Esophagus squamous epithelium (tissue), 4 donors: ENCODE results near the gene ARAF.

Source experiments
- POLR2A ChIP-seq, 4 donors: fragments of 450-650 bp; IDR thresholded peaks; one replicate each; pipeline ENCODE4 v1.6.1; 2017; ENCODE audit warnings: antibody characterized with exemption in 4 of 4, mild to moderate bottlenecking in 4 of 4, moderate library complexity in 3 of 4
- TF ChIP-seq, protein P1 (sequence below), 6 experiments: fragments of 450-650 bp in 4 of 6; fragments of 200-600 bp in 2 of 6; sonication (generic) in 2 of 6; IDR thresholded peaks; one replicate each; pipeline ENCODE4 v1.5.1; 2016 to 2019; ENCODE audit warnings: antibody characterized with exemption in 6 of 6, mild to moderate bottlenecking in 4 of 6, moderate library complexity in 4 of 6

DNA sequence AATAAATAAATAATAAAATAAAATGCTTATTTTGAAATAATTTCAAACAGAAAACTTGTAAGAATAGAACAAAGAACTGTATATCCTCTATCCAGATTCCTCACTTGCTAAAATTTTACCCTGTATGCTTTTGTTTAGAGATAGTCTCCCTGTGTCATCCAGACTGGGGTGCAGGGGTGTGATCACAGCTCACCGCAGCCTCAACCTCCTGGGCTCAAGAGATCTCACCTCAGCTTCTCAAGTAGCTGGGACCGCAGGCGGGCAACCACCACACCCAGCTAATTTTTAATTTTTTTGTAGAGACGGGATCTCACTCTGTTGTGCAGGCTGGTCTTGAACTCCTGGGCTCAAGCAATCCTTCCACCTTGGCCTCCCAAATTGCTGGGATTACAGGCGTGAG is 17.5 kb upstream of the ARAF start:
- TF ChIP-seq, protein P1, sequence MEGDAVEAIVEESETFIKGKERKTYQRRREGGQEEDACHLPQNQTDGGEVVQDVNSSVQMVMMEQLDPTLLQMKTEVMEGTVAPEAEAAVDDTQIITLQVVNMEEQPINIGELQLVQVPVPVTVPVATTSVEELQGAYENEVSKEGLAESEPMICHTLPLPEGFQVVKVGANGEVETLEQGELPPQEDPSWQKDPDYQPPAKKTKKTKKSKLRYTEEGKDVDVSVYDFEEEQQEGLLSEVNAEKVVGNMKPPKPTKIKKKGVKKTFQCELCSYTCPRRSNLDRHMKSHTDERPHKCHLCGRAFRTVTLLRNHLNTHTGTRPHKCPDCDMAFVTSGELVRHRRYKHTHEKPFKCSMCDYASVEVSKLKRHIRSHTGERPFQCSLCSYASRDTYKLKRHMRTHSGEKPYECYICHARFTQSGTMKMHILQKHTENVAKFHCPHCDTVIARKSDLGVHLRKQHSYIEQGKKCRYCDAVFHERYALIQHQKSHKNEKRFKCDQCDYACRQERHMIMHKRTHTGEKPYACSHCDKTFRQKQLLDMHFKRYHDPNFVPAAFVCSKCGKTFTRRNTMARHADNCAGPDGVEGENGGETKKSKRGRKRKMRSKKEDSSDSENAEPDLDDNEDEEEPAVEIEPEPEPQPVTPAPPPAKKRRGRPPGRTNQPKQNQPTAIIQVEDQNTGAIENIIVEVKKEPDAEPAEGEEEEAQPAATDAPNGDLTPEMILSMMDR (IDR thresholded peaks at IDR 0.05), result no peak
- no peak for TF ChIP-seq POLR2A (IDR thresholded peaks at IDR 0.05)
